Measurements from ENCODE around the gene ACVR2A. TPM values are rescaled to one million over a fixed set of nuclear protein-coding genes. Genes with fewer than 3 reads are reported as not detected.
A peak's percentile ranks its signal among the peaks of the same experiment; 100 is the strongest.

ACVR2A gene
- total RNA-seq, 1 donor from 2014 or later: 6.3 TPM

DNA sequence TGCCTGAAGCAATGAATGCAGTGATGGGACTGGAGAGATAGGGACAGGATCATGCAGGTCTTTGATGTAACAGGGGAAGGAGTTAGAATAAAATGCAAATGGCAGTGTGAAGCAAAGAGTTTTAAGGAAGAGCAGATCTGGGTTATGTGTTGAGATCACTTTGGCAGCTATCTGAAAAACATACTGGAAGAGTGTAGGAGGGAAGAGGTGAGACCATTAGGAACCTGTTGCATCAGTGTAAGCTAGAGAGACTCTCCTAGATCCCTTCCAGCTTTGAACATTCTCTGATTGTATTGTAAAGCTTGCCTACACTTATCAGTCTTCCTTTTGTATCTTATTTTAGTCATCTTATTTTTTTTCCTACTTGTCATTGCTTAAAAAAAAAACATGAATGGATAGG lies 10.5 kb downstream of the ACVR2A start:
- DNase-seq (ENCODE audit: low read depth, low spot score): no peak

DNA sequence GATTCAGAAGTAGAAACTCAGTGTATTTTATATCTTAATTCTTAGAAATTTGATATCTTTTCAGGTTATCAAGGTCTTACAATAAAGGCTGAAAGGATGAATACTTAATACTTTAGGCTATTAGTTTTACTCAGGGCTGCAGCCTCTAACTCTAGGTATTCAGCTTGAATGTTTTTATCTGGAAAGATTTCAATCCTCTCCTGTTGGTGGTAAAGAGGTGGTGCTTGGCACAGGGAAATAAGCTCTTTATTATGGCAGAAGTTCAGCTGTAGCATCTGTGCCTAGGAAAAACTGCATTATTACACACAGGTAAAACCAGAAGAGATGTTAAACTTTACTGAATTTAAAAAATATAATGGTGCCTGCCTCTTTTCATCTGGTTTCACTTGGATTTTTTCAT lies 11.1 kb downstream of the ACVR2A start:
- DNase-seq (ENCODE audit: low read depth, low spot score): no peak

DNA sequence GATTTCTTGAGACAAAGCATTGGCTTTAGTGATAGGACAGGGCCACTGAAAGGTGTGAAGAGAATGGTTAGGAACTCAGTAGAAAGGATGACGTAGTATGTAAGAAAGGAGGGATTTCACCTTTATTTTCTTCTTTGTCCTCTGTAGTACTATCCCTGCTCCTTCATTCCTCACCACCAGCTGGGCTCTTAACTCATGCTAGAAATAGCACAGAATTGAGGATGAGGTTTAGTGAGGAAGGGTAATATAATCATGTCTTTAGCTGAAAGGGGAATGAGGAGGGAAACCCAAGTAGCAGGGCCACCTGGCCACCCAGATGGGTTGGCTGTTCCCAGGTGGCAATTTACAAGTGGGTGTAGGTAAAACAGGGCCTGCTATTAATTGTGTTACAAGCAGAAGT lies 15.2 kb downstream of the ACVR2A start:
- DNase-seq (ENCODE audit: low read depth, low spot score): no peak

DNA sequence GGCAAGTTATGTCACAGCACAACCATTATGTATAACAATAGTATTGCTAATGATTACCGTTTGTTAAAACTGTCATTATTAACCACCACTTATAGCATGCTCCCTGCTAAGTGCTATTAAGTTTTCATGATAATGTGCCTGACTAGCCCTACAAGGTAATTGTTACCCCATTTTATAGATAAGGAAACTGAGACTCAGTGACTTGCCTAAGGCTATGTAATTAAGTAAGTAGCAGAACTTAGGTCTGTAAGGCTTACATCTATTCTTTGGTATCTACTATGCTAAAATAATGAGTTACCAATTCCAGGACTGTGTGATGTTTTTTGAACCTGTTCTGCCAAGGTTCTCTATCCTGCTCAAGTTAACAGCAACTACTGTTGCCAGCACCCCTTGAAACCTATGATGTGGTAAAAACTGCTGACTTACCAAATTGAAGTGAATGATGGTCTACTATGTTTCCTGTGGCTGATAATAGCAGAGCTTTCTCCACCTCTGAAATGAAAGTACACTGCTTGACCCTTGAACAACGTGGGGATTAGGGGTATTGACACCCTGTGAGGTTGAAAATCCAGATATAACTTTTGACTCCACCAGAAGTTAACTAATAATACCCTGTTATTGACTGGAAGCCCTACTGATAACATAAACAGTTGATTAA lies 18.2 kb downstream of the ACVR2A start:
- DNase-seq (ENCODE audit: low read depth, low spot score): no peak

DNA sequence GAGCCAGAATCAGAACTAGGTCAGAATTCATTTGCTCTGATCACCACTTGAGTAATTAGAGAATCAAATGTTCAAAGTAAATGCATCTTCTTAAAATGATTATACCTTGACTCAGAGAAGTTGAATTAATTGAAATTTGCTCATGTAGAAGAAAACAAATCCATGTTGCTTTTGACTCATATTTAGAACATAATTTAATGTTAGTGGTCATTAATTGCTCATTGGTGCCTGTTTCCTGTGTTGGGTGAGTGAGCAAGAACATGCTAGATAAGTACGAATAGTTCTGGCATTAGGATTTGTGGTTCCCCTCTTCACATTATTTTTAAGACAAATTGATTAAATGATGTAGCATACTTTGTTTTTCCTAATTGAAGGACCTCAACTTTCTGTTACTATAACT lies 19.0 kb downstream of the ACVR2A start:
- no peak for DNase-seq (ENCODE audit: low read depth, low spot score)

DNA sequence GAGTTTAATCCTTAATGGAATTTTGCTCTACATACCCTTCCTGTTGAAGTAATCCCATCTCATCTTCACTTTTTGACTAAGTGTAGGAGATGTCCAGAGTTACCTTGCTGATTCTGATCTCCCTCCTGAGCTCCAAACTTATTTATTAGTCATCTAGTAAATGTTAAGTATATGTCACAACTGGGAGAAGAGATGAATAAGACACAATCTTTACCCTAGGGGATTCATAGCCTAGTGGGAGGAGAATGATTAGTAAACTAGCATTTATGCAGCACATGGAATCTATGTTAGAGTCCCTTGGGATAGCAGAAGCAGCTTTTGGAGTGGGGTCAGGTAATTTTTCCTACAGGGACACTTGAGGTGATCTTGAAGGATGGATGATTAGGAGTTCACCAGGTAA lies 20.7 kb downstream of the ACVR2A start:
- DNase-seq (ENCODE audit: low read depth, low spot score): no peak

DNA sequence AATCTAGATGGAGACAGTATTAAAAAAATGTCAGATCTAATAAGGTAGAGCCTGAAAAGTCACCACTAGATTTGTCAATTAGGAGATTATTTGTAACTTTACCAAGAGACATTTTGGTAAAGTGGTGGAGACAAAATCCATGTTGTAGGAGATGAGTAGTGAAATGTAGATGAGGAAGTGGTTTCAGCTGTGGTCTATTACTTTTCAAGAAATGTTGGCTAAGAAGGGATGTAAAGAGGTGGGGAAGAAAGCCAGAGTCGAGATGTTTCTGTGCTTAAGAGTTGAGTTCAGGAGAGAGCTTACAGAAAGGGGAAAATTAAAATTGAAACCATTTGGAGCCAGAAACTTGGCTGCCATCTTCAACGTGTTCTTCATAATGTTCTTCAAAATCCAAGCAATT lies 22.2 kb downstream of the ACVR2A start:
- DNase-seq (ENCODE audit: low read depth, low spot score): no peak

DNA sequence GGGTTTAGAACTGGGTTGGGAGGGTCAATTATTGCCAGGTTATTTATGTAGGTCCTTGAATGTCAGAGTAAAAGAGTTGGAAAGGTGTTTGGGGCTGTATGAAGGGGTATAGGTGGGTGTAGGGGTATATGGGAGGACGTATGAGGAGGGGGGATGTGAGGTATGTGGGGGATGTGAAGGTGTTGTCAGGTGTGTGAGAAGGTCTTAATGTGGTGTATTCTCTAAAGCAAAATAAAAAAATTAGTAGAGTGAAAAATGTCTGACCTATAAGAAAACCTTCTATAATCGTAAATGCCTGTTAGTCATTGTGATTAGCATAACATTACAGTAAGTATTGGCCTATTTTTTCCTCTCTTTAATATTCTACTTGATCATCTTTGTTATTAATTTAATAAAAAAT lies 25.1 kb downstream of the ACVR2A start:
- DNase-seq (ENCODE audit: low read depth, low spot score): no peak

DNA sequence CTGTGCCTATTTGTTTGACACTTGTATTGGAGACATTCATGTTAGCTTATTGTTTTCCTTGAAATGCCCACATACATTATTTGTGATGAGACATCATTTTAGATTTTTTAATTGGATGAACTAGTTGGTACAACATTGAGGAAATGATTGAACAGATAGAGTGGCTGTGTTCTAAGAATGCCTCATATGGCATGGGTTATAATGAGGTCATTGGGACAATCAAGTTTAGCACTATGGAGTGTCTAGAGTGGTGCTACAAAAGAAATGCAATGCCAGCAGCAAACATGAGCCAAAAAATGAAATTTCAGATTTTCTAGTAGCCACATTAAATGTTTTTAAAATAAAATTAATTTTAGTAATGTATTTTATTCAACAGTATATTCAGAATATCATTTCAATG lies 28.1 kb downstream of the ACVR2A start:
- no peak for DNase-seq (ENCODE audit: low read depth, low spot score)

DNA sequence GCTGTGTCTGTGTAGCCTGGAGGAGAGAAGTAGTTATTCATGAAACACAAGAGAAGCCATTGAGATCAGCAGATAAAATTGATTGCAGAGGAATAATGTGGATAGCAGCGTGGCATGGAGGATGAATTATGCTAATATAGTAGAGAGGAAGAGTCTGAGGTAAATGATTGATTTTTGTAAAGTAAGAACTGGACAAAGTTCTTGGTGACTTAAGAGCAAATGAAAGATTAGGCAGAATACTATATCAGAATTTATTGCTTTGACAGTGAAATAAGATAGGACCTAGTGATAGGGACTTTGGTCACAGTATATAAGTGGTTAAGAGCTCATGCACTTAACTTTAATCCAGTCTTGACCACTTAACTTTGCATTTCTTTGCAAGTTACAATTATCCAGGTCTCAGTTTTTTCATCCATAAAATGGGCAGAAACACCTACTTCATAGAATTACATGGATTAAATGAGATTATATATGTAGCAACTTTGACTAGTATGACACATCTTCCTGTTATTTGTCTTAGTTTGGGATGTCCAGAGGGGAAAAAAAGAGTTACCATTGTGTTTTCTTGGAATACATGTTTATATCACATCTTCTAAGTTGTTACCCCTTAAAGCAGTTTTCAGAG lies 29.1 kb downstream of the ACVR2A start:
- no peak for DNase-seq (ENCODE audit: low read depth, low spot score)

DNA sequence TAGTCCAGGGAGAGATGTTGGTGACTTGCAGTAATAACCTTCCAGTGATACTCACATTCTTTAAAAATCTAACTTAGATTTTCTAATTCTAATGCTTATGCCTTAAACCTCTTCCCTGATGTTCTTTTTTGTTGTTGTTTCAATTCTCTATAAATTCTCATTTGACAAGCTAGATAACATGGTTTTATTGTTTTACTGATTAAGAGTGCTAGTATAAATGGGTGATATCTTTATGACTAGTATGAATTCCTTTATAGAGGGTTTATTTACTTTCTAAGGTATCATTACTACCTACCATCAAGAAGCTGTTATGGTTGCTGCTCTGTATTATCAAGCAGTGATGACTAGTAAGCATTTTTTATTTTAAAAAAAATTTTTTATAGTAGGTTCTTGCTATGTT lies 35.0 kb downstream of the ACVR2A start:
- DNase-seq (ENCODE audit: low read depth, low spot score): no peak

DNA sequence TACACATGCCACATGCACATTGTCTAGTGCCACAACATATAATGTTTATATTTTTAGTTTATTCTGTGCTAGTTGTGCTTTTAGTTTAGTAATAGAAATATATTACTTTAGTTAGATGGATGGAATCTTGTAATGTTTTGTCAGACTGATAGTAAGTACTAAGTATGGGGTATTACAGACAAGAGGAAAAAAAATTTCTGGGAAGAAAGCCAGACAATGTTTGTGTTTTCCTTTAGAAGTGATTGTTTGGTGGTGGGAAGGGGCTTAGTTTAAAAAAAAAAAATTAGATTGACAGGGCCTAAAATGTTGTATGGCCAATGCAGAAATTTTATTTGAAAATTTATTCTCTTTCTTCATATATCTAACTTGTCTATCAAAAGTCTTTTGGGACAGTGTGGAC lies 37.8 kb downstream of the ACVR2A start:
- no peak for DNase-seq (ENCODE audit: low read depth, low spot score)

DNA sequence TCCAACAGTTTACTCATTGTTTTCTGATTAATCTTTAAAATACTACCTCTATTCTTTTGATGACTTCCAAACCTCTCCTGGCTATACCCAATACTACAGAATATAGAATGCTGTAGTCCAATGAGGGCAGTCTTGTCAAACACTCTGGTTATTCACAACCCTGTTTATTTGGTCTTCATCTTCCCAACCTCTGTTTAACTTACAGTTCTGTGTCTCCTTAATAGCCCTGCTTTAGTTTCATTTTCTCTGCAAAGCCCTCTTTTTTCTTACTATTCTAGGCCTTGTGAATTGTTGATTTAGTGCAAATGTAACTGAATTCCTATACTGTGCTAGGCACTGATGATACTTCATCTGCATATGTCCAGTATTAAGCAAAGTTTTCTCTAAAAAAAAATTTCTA lies 40.0 kb downstream of the ACVR2A start:
- DNase-seq (ENCODE audit: low read depth, low spot score): no peak

DNA sequence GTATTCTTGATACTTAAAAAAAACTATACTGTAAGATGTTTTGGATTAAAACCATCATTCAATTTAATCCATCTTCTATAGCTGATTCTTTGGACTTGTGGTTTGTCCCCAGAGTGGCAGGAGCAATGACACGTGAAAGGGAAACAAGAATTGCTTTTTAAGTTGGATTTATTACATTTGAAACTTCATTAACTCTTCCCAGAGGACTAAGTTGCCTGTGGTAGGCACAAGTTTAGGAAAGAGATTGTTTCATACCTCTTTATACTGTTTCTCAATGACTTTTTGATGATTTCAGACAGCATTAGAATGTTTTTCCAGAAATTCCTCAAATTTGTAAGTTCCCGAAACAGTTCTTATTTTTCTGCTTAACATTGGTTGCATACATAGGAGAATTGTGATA lies 41.3 kb downstream of the ACVR2A start:
- no peak for DNase-seq (ENCODE audit: low read depth, low spot score)

DNA sequence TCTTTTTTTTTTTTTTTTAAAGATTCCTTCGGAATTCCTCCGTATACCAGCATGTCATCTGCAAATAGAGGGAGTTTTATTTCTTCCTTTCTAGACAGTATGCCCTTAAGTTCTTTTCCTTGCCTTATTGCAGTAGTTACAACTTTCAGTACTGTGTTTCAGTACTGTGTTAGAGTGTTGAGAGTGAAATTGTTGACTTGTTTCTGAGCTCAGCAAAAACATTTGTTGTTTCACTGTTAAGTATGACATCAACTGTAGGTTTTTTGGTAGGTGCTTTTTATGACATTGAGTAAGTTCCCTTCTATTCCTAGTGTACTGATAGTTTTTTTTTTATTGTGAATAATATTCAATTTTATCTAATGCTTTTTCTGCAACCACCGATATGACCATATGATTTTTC lies 43.9 kb downstream of the ACVR2A start:
- no peak for DNase-seq (ENCODE audit: low read depth, low spot score)

DNA sequence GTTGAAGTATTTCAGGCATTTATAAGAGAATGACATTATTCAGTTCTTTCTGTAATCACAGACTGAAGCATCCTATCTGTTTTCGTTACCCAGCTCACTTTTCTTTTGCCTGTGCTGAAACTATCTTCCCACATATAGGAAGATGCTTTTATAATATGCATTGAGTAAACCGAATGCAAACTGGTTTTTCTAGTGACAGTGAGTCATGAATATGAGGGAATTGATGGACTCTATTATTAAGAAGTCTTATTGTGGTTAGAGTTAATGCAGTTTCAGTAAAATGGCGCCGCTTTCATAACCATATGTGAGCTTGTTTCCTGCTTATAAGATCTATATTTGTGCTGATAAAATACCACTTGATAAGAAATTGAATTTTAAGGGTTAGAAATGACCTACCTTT lies 59.2 kb downstream of the ACVR2A start:
- DNase-seq (ENCODE audit: low read depth, low spot score): no peak

DNA sequence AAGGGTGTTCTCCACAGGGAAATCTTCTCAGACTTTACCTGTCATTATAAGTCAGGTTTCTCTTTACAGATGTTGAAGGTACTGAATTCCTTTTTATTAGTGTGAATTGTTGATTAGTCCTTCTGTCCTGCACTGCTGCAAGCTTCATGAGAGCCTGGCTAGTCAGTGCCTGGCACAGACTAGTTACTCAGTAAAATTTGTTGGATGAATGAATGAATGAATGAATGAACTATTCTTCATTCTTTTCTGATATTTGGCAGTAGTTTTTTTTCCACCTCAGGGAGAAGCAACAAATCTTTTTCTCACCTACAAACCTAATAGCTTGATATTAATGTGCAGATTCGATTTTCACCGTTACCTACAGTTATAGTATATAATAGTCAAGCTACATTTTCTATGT lies 64.3 kb downstream of the ACVR2A start:
- no peak for DNase-seq (ENCODE audit: low read depth, low spot score)

DNA sequence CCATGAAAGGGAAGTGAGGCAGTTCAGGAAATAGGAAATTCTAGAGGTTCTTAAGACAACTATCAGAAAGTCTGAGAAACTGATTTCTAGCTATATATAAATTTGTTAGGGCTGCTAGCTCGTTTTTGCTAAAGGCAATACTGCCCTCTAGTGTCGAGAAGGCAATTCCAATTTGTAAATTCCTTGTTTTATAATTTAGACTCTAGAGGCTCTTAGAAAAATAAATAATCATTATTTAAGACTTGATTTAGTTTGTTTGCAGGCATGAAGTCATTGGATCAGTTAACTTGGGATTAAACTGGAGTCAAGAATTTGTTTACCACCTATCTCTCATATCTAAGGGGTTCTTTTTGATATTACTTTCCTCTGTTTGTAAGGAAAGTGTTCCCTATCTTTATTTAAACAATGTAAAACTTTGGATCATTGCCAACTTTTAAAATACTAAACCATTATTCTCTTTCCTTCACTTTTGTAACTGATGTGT lies 66.2 kb downstream of the ACVR2A start:
- peak; percentile 72 for DNase-seq (ENCODE audit: low read depth, low spot score)

DNA sequence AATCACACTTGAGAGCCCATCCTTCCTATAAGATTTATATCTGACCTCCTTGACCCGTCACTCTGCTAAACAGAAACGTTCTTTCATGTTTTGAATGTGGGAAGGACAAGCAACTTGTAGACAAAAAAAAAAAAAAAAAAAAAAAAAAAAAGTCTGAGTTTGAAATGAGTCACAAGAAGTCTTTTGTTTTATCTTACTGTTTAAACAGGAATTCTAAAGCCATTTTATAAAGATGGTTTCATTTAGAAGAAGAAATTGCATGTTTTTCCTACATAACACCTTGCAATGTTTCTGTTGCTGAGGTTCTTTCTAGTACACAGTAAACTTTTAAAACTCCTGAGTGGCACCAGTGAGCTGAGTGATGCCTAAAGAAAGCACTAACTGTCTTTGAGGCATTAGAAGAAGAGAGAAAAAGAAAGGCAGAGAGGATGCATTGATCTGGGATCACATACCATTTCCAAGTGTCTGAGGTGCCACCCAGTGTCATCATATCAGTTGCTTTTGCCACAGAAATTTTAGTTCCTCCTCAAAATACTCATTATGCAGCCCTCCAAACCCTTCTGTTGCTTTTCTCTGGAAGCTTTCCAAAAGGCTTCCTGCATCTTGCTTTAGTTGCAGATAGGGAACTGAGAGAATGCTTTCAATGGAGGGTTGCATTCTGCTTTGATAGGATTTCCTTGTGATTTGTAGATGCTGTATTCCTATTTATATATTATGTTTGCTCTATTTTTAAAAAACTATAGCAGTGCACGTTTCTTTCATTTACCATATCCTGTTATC lies 69.1 kb downstream of the ACVR2A start:
- no peak for DNase-seq (ENCODE audit: low read depth, low spot score)

DNA sequence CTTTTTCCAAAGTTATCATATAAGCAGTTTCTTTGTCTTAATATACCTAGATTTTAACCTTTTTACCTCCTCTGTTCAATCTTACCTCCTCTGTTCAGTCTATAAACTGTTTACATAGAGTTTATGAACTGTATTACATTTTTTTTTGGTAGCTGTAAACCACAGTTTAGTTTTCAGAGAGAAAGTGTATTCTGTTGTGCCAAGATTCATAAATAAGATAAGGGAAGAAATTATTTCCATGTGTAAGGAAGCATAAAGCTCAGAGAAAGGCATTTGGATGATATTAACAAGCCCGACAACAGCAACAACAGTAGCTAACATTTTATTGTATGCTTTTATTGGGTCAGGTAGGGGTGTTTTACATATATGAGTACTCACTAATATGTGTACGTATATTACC lies 71.2 kb downstream of the ACVR2A start:
- DNase-seq (ENCODE audit: low read depth, low spot score): no peak

DNA sequence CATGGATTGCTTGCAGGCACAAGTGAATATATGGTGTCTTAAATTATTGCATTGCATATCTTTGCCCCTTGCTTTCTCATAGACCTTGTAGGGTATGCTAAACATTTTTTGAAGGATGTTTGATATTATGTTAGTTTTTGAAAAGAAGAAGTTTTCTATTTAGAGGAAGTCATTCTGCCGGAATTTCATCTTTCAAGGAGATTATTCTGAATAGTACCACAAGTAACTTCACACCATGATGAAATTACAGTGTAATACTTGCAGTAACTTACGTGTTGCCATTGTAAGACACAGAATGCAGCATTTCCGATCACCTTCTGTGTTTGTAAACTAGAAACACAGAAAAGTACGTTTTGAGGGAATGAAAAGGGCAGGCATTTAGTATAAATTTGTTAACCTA lies 71.9 kb downstream of the ACVR2A start:
- no peak for DNase-seq (ENCODE audit: low read depth, low spot score)

DNA sequence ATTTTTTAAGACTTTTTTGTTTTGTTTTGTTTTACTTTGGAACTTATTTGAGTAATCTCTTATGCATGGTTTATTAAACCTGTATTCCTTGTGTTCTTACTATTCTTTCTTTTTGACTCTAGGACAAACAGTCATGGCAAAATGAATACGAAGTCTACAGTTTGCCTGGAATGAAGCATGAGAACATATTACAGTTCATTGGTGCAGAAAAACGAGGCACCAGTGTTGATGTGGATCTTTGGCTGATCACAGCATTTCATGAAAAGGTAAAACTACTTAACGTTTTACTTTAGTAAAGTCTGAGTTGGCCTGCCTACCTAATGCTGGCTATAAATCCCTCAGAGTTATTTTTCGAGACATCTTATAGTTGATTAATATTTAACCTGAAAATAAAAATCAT lies 72.3 kb downstream of the ACVR2A start:
- no peak for DNase-seq (ENCODE audit: low read depth, low spot score)

DNA sequence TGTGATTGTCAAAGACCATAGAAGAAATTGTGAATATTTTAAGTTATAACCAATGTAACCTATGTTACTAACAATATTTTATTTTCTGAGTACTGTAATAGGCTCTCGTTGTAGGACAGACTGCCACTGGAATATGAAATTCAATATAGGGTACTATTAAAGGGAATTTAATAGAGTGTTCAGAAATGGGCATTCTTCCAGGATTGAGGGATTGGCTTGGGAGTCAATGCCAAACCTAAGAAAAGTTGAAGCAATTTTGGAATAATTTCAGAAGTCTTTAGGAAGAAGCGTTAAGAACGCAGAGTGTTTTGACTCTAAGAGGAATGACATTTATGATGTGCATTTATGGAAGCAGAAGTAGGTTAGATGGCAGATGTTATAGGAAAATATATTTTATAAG lies 79.0 kb downstream of the ACVR2A start:
- DNase-seq (ENCODE audit: low read depth, low spot score): no peak

Data from pulmonary artery endothelial cell (primary cell).